Dedifferentiated amniotic fluid mesenchymal stem cell (primary cell): ENCODE data around the gene RAMP1.

Source experiments
- DNase-seq: peaks from one replicate; pipeline ENCODE4 v3.0.0-alpha.2; 2016; ENCODE audit errors: extremely low spot score

Gene RAMP1

GRCh38 chr2:237895544-237896506 is 36.4 kb downstream of the RAMP1 start:
- DNase-seq = no peak

GRCh38 chr2:237896507-237896892 is 37.1 kb downstream of the RAMP1 start:
- DNase-seq = no peak

GRCh38 chr2:237896956-237897355 is 37.5 kb downstream of the RAMP1 start:
- DNase-seq = no peak

GRCh38 chr2:237898057-237898414 is 38.6 kb downstream of the RAMP1 start:
- DNase-seq = no peak

- no peak for DNase-seq
These were observed 41.7 kb downstream of the RAMP1 start for GRCh38 chr2:237900891-237901831.

- no peak for DNase-seq
These were observed 42.8 kb downstream of the RAMP1 start for GRCh38 chr2:237901932-237902850.

- peak; percentile 84 for DNase-seq
These were observed 45.6 kb downstream of the RAMP1 start for GRCh38 chr2:237904831-237905599.

GRCh38 chr2:237907144-237907543 is 47.7 kb downstream of the RAMP1 start:
- DNase-seq = no peak

GRCh38 chr2:237909075-237909695 is 49.8 kb downstream of the RAMP1 start:
- DNase-seq = no peak

- no peak for DNase-seq
These were observed 50.5 kb downstream of the RAMP1 start for GRCh38 chr2:237909801-237910475.

- DNase-seq = no peak
These were observed 51.3 kb downstream of the RAMP1 start for GRCh38 chr2:237910576-237911362.

GRCh38 chr2:237911363-237912017 is 52.1 kb downstream of the RAMP1 start:
- DNase-seq = no peak

GRCh38 chr2:237912271-237913192 is 53.1 kb downstream of the RAMP1 start:
- DNase-seq = no peak

GRCh38 chr2:237913193-237913917 is 53.9 kb downstream of the RAMP1 start:
- DNase-seq = no peak

- DNase-seq = no peak
These were observed 56.2 kb downstream of the RAMP1 start for GRCh38 chr2:237915576-237915975.

GRCh38 chr2:237916296-237916695 is 56.9 kb downstream of the RAMP1 start:
- DNase-seq = no peak
